ENCODE data around the gene TMEM187. TPM values are rescaled to one million over a fixed set of nuclear protein-coding genes. Genes with fewer than 3 reads are reported as not detected.
A peak's percentile ranks its signal among the peaks of the same experiment; 100 is the strongest.

Gene TMEM187
- total and polyA plus RNA-seq, 8 donors: 3.9 to 13.5 (median 6.3) TPM

DNA sequence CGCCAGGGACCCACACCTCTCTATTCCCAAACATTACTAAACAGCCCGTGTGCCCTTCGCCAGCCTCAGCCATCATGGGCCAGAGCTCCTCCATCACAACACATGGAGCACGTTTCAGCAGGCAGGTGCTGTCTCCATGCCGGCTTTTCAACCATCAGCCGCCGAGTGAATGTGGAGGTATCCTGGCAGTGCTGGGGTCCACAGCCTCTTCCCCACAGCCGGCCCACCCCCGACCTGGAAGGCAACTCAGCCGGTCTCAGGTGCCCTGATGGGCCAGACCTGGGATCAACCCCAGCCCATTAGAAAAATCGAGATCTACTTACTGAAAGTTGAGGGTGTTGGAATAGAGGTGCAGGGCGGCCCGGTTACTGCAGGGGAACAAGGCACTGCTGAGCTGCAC, 40.8 kb upstream of the TMEM187 start:
- DNase-seq (no peak), ATAC-seq (no peak)
- intact Hi-C loops (cut with DNase I): no loop called here
- TF ChIP-seq, protein P1, sequence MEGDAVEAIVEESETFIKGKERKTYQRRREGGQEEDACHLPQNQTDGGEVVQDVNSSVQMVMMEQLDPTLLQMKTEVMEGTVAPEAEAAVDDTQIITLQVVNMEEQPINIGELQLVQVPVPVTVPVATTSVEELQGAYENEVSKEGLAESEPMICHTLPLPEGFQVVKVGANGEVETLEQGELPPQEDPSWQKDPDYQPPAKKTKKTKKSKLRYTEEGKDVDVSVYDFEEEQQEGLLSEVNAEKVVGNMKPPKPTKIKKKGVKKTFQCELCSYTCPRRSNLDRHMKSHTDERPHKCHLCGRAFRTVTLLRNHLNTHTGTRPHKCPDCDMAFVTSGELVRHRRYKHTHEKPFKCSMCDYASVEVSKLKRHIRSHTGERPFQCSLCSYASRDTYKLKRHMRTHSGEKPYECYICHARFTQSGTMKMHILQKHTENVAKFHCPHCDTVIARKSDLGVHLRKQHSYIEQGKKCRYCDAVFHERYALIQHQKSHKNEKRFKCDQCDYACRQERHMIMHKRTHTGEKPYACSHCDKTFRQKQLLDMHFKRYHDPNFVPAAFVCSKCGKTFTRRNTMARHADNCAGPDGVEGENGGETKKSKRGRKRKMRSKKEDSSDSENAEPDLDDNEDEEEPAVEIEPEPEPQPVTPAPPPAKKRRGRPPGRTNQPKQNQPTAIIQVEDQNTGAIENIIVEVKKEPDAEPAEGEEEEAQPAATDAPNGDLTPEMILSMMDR (IDR thresholded peaks at IDR 0.05): no peak
- H3K4me1 ChIP-seq: peaks cover 11 to 36% of the 10 kb centered on the region in 2 donors
- peaks cover 0 to 30% of the 10 kb centered on the region in 2 donors for H3K36me3 ChIP-seq
- no peak overlapping the region for H3K4me3 ChIP-seq
- H3K9me3 ChIP-seq: no peaks in the 10 kb centered on the region
- H3K27me3 ChIP-seq: no peaks in the 10 kb centered on the region
- no peak overlapping the region for H3K27ac ChIP-seq

- intact Hi-C loops (cut with DNase I): no loop called here
- peaks cover 0 to 30% of the 10 kb centered on the region in 2 donors for H3K36me3 ChIP-seq
- TF ChIP-seq, protein P1 (IDR thresholded peaks at IDR 0.05): no peak
Observed at GRCh38 chrX:153932220-153932915, 40.2 kb upstream of the TMEM187 start.

DNA sequence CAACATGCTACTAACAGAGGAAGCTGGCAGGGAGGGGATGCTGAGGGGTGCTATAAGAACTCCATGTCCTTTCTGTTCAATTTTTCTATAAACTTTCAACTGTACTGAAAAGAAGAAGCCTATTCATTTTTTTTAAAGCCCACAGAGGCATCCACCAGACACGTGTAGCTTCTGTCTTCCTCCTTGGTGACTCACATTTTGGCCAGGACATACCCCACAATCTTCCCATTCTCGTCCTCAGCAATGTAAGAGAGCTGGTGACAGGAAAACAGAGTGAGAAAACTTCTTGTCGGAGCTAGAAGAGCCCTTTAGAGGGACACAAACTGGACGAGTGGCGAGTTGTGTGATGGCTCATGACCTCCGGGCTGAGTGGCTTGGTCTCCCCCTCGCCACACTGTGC, 38.8 kb upstream of the TMEM187 start:
- H3K36me3 ChIP-seq: peaks cover 0 to 35% of the 10 kb centered on the region in 2 donors
- H3K27ac ChIP-seq: no peak overlapping the region
- no peaks in the 10 kb centered on the region for H3K9me3 ChIP-seq
- no peak for DNase-seq
- H3K4me1 ChIP-seq: peaks cover 11 to 33% of the 10 kb centered on the region in 2 donors
- TF ChIP-seq, protein P1 (IDR thresholded peaks at IDR 0.05): no peak
- peak overlapping the region; percentile 53 to 65 for H3K4me3 ChIP-seq
- no peak for ATAC-seq
- intact Hi-C loops (cut with DNase I): no loop called here
- H3K27me3 ChIP-seq: no peaks in the 10 kb centered on the region

More at GRCh38 chrX:153932220-153932915, 40.2 kb upstream of the TMEM187 start:
- Histone ChIP-seq H3K4me1 (peaks cover 11 to 36% of the 10 kb centered on the region in 2 donors), H3K9me3 (no peaks in the 10 kb centered on the region), H3K27me3 (no peaks in the 10 kb centered on the region), H3K27ac (no peak overlapping the region), H3K4me3 (no peak overlapping the region)
- ATAC-seq: no peak
- DNase-seq: no peak

DNA sequence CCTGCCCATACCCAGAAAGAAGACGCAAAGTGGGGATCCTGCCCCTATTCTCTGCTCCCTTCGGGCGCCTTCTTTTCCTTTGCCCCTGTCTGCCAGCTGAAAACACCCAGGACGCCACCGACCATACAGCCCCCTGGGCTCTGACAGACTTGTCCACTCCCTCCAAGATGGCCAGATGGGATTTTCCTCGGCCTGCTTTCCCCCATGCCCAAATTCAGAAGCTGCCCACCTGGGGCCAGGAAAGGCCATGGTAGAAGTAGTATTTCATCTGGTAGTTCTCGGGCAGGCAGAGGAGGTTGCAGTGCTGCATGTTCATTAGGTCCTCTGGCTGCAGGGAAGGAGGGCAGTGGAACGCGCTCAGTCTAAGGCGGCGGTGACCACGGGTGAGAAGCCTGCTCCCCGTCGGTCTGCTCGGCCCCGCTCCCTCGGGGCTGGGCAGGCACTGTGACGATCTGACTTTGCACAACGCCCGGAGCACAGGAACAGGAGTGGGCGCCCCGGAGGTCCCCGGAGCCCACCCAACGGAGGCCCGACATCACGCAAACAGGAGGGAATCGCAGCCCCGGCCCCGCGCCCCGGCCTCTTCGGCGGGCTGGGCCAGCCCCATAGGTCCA, 38.3 kb upstream of the TMEM187 start:
- no peak for DNase-seq
- Histone ChIP-seq H3K9me3 (no peaks in the 10 kb centered on the region), H3K4me3 (peak overlapping the region; percentile 53 to 65), H3K27ac (peak overlapping the region in 1 of 2 donors; percentile 67), H3K27me3 (no peaks in the 10 kb centered on the region), H3K4me1 (peaks cover 11 to 28% of the 10 kb centered on the region in 2 donors), H3K36me3 (peaks cover 0 to 35% of the 10 kb centered on the region in 2 donors)
- peak; percentile 13 for ATAC-seq
- intact Hi-C loops (cut with DNase I): no loop called here
- TF ChIP-seq, protein P1 (IDR thresholded peaks at IDR 0.05): no peak

DNA sequence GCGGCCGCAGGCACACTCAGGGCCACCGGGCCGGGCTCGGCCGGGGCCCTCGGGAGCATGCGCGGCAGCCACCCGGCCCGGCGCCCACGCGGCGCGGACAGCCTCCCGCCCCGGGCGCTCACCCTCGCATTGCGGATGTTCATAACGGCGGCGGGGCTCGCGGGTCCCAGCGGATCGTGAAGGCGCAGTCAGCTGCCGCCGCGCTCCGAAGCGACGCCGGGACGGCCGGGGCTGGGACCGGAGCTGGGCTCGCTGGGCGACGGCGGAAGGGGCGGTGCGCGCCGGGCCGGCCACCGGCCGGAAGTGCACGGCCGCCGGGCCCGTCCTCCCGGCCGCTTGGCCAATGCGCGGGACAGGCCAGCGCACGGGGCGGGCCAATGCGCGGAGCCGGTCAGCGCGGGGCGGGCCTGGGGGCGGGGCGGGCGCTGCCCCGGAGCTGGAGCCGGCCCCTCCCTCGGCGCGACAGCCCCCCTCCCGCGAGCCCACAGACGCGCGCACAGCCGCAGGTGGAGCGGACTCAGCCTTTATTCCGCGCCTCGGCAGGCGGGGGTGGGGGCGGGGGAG, 37.7 kb upstream of the TMEM187 start, which contains the start of gene NAA10:
Gene NAA10 (minus strand): TSS at position 276 of the 564 bp plus-strand sequence. CDS start 133 bp downstream, at position 143.
- intact Hi-C loops (cut with DNase I): no loop called here
- DNase-seq: peak; percentile 61 to 89 (median 72)
- TF ChIP-seq, protein P1 (IDR thresholded peaks at IDR 0.05): no peak

More for the DNA sequence above, 37.7 kb upstream of the TMEM187 start, which contains the start of gene NAA10:
- peaks cover 0 to 36% of the 10 kb centered on the region in 2 donors for H3K36me3 ChIP-seq
- no peaks in the 10 kb centered on the region for H3K27me3 ChIP-seq
- H3K4me1 ChIP-seq: peaks cover 11 to 23% of the 10 kb centered on the region in 2 donors
- H3K4me3 ChIP-seq: peak within 1 kb of the TSS; percentile 53 to 65
- ATAC-seq: peak; percentile 97
- H3K27ac ChIP-seq: peak within 1 kb of the TSS in 1 of 2 donors; percentile 67
- H3K9me3 ChIP-seq: no peaks in the 10 kb centered on the region
